ENCODE data around the gene ZSCAN5A.
"Not testable (repeated sequence)": the region's sequence is repeated elsewhere in the genome, so short reads cannot be mapped to it uniquely, and the experiment has no call there.

ZSCAN5A gene

GRCh38 chr19:56271151-56271550 is 43.5 kb downstream of the ZSCAN5A start:
- no peak for DNase-seq
- no peak for ATAC-seq

- ATAC-seq (no peak), DNase-seq (no peak)
Observed at GRCh38 chr19:56270676-56271075, 44.0 kb downstream of the ZSCAN5A start.

GRCh38 chr19:56269348-56269747 is 45.3 kb downstream of the ZSCAN5A start:
- no peak for ATAC-seq
- no peak for DNase-seq

- ATAC-seq, result no peak
Observed at GRCh38 chr19:56266051-56266450, 48.6 kb downstream of the ZSCAN5A start.

GRCh38 chr19:56263319-56263718 is 51.3 kb downstream of the ZSCAN5A start:
- DNase-seq, result no peak
- ATAC-seq, result no peak

More at GRCh38 chr19:56266051-56266450, 48.6 kb downstream of the ZSCAN5A start:
- DNase-seq, result no peak

GRCh38 chr19:56261932-56262331 is 52.7 kb downstream of the ZSCAN5A start:
- not testable (repeated sequence) for DNase-seq, ATAC-seq

- DNase-seq (no peak), ATAC-seq (no peak)
Observed at GRCh38 chr19:56261145-56261544, 53.5 kb downstream of the ZSCAN5A start.

GRCh38 chr19:56258272-56258671 is 56.4 kb downstream of the ZSCAN5A start:
- ATAC-seq, result no peak
- no peak for DNase-seq

GRCh38 chr19:56253737-56254136 is 60.9 kb downstream of the ZSCAN5A start:
- peak; percentile 40 for ATAC-seq
- DNase-seq, result no peak

GRCh38 chr19:56252699-56253422 is 61.8 kb downstream of the ZSCAN5A start:
- peak; percentile 71 for ATAC-seq
- DNase-seq, result peak; percentile 85

GRCh38 chr19:56248736-56249338 is 65.8 kb downstream of the ZSCAN5A start:
- ATAC-seq, DNase-seq: not testable (repeated sequence)

GRCh38 chr19:56245764-56246163 is 68.9 kb downstream of the ZSCAN5A start:
- ATAC-seq, DNase-seq: not testable (repeated sequence)

GRCh38 chr19:56245121-56245740 is 69.4 kb downstream of the ZSCAN5A start:
- DNase-seq (no peak), ATAC-seq (no peak)

- ATAC-seq (no peak), DNase-seq (no peak)
Observed at GRCh38 chr19:56223481-56223880, 91.2 kb downstream of the ZSCAN5A start.

GRCh38 chr19:56222901-56223300 is 91.7 kb downstream of the ZSCAN5A start:
- DNase-seq (no peak), ATAC-seq (no peak)

GRCh38 chr19:56221851-56222250 is 92.8 kb downstream of the ZSCAN5A start:
- DNase-seq, result no peak
- no peak for ATAC-seq

GRCh38 chr19:56221442-56221841 is 93.2 kb downstream of the ZSCAN5A start:
- DNase-seq, ATAC-seq: not testable (repeated sequence)

GRCh38 chr19:56218961-56219360 is 95.7 kb downstream of the ZSCAN5A start:
- no peak for DNase-seq
- no peak for ATAC-seq

GRCh38 chr19:56217039-56217949 is 97.3 kb downstream of the ZSCAN5A start:
- ATAC-seq (no peak), DNase-seq (peak; percentile 7)

GRCh38 chr19:56211718-56212117 is 102.9 kb downstream of the ZSCAN5A start:
- no peak for DNase-seq
- ATAC-seq, result no peak

- not testable (repeated sequence) for ATAC-seq
Observed at GRCh38 chr19:56210036-56210435, 104.6 kb downstream of the ZSCAN5A start.

GRCh38 chr19:56209091-56209490 is 105.5 kb downstream of the ZSCAN5A start:
- DNase-seq (no peak), ATAC-seq (no peak)

More at GRCh38 chr19:56210036-56210435, 104.6 kb downstream of the ZSCAN5A start:
- DNase-seq, result not testable (repeated sequence)
